SK-N-SH treated with all-trans-retinoic acid at 6 μM for 48 hours (cell line): ENCODE data around the gene TMEM178B.

Experiments
- ATAC-seq: fragments of 200-7000 bp; cut with Tn5 transposase; 3 replicates; pipeline ENCODE4 v1.9.1; 2020; ENCODE audit warnings: mild to moderate bottlenecking, moderate library complexity
- ARNTL ChIP-seq: fragments of 450-650 bp; formaldehyde crosslinking; IDR thresholded peaks from 2 replicates; pipeline ENCODE4 v1.5.0; 2020; ENCODE audit warnings: low read depth, mild to moderate bottlenecking, moderate library complexity, borderline replicate concordance
- CREB5 ChIP-seq: fragments of 250-450 bp; sonication (Bioruptor Pico); IDR thresholded peaks from 2 replicates; pipeline ENCODE4 v1.5.1; 2020; ENCODE audit warnings: low read depth, mild to moderate bottlenecking, moderate library complexity
- CSDC2 ChIP-seq: fragments of 250-450 bp; sonication (Bioruptor Pico); IDR thresholded peaks from 2 replicates; pipeline ENCODE4 v1.5.0; 2020; ENCODE audit warnings: mild to moderate bottlenecking, moderate library complexity
- CSRNP3 ChIP-seq: fragments of 250-450 bp; sonication (Bioruptor Pico); IDR thresholded peaks from 2 replicates; pipeline ENCODE4 v1.5.1; 2021; ENCODE audit warnings: mild to moderate bottlenecking, moderate library complexity
- ESRRG ChIP-seq: fragments of 250-450 bp; sonication (Bioruptor Pico); IDR thresholded peaks from 2 replicates; pipeline ENCODE4 v1.6.1; 2021; ENCODE audit warnings: mild to moderate bottlenecking
- GLIS3 ChIP-seq: fragments of 250-450 bp; sonication (Bioruptor Pico); IDR thresholded peaks from 2 replicates; pipeline ENCODE4 v1.5.0; 2020; ENCODE audit warnings: mild to moderate bottlenecking, moderate library complexity
- ISL1 ChIP-seq: fragments of 250-450 bp; sonication (Bioruptor Pico); IDR thresholded peaks from 2 replicates; pipeline ENCODE4 v2.1.2; 2022; ENCODE audit warnings: mild to moderate bottlenecking, moderate library complexity
- PATZ1 ChIP-seq: fragments of 250-450 bp; sonication (Bioruptor Pico); IDR thresholded peaks from 2 replicates; pipeline ENCODE4 v1.8.0; 2020; ENCODE audit warnings: mild to moderate bottlenecking, moderate library complexity, borderline replicate concordance
- PPARA ChIP-seq: fragments of 250-450 bp; sonication (Bioruptor Pico); IDR thresholded peaks from 2 replicates; pipeline ENCODE4 v1.5.0; 2020; ENCODE audit warnings: mild to moderate bottlenecking, borderline replicate concordance
- RARB ChIP-seq: fragments of 250-450 bp; sonication (Bioruptor Pico); IDR thresholded peaks from 2 replicates; pipeline ENCODE4 v1.8.0; 2021; ENCODE audit warnings: mild to moderate bottlenecking, moderate library complexity
- SNAI2 ChIP-seq: fragments of 250-450 bp; sonication (Bioruptor Pico); IDR thresholded peaks from 2 replicates; pipeline ENCODE4 v1.5.0; 2020; ENCODE audit warnings: mild to moderate bottlenecking, moderate library complexity
- TCF4 ChIP-seq: fragments of 250-450 bp; sonication (Bioruptor Pico); IDR thresholded peaks from 2 replicates; pipeline ENCODE4 v1.8.0; 2021; ENCODE audit warnings: mild to moderate bottlenecking, moderate library complexity, borderline replicate concordance
- TOX ChIP-seq: fragments of 250-450 bp; sonication (Bioruptor Pico); IDR thresholded peaks from 2 replicates; pipeline ENCODE4 v1.8.0; 2021; ENCODE audit warnings: mild to moderate bottlenecking, moderate library complexity, borderline replicate concordance
- ZC3H10 ChIP-seq: fragments of 250-450 bp; sonication (Bioruptor Pico); IDR thresholded peaks from 2 replicates; pipeline ENCODE4 v1.5.1; 2021; ENCODE audit warnings: mild to moderate bottlenecking, moderate library complexity
- ZFP3 ChIP-seq: fragments of 250-450 bp; sonication (Bioruptor Pico); IDR thresholded peaks from 2 replicates; pipeline ENCODE4 v1.5.0; 2020; ENCODE audit warnings: mild to moderate bottlenecking, moderate library complexity
- ZFP30 ChIP-seq: fragments of 450-650 bp; formaldehyde crosslinking; IDR thresholded peaks from 2 replicates; pipeline ENCODE4 v1.5.0; 2022; ENCODE audit warnings: mild to moderate bottlenecking, moderate library complexity
- ZNF565 ChIP-seq: fragments of 450-650 bp; formaldehyde crosslinking; conservative IDR thresholded peaks from 2 replicates; pipeline ENCODE4 v1.5.0; 2020; ENCODE audit warnings: low read depth, mild to moderate bottlenecking, moderate library complexity
- ZNF70 ChIP-seq: fragments of 450-650 bp; formaldehyde crosslinking; IDR thresholded peaks from 2 replicates; pipeline ENCODE4 v1.5.0; 2020; ENCODE audit warnings: mild to moderate bottlenecking, moderate library complexity
- ZNF8 ChIP-seq: fragments of 450-650 bp; formaldehyde crosslinking; IDR thresholded peaks from 2 replicates; pipeline ENCODE4 v1.5.0; 2020; ENCODE audit warnings: mild to moderate bottlenecking, moderate library complexity
- TF ChIP-seq, protein P1 (sequence below): fragments of 250-450 bp; sonication (Bioruptor Pico); IDR thresholded peaks from 2 replicates; pipeline ENCODE4 v1.8.0; 2021; ENCODE audit warnings: low read depth, mild to moderate bottlenecking, moderate library complexity, borderline replicate concordance

Gene TMEM178B

DNA sequence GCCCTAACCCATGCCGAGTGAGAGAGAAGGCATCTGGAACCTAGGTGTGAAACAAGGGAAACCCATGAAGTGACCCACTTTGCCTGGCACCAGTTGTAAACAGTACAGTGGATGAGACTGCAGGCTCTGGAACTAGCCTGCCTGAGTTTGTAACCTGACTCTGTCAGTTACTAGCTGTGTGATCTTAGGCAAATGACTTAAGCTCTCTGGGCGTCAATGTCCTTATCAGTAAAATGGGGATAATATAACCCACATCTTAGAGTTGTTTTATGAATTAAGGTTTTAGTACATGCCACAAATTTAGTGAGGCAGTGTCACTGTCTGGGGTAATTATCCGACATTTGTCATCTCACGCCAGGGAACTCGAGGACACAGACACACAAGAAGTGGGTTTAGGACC is 394.5 kb downstream of the TMEM178B start:
- no peak for ATAC-seq
- TF ChIP-seq, protein P1, sequence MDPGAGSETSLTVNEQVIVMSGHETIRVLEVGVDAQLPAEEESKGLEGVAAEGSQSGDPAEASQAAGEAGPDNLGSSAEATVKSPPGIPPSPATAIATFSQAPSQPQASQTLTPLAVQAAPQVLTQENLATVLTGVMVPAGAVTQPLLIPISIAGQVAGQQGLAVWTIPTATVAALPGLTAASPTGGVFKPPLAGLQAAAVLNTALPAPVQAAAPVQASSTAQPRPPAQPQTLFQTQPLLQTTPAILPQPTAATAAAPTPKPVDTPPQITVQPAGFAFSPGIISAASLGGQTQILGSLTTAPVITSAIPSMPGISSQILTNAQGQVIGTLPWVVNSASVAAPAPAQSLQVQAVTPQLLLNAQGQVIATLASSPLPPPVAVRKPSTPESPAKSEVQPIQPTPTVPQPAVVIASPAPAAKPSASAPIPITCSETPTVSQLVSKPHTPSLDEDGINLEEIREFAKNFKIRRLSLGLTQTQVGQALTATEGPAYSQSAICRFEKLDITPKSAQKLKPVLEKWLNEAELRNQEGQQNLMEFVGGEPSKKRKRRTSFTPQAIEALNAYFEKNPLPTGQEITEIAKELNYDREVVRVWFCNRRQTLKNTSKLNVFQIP (CRISPR knock-in tag), result no peak
- TF ChIP-seq PATZ1 (CRISPR knock-in tag) (no peak), ZNF70 (no peak), CSDC2 (CRISPR knock-in tag) (no peak), GLIS3 (CRISPR knock-in tag) (no peak), PPARA (CRISPR knock-in tag) (no peak), RARB (CRISPR knock-in tag) (no peak), ZFP30 (no peak), CREB5 (CRISPR knock-in tag) (no peak), ZFP3 (CRISPR knock-in tag) (no peak), ARNTL (CRISPR knock-in tag) (no peak), ZC3H10 (CRISPR knock-in tag) (no peak), ZNF565 (CRISPR knock-in tag) (no peak), ESRRG (no peak)

DNA sequence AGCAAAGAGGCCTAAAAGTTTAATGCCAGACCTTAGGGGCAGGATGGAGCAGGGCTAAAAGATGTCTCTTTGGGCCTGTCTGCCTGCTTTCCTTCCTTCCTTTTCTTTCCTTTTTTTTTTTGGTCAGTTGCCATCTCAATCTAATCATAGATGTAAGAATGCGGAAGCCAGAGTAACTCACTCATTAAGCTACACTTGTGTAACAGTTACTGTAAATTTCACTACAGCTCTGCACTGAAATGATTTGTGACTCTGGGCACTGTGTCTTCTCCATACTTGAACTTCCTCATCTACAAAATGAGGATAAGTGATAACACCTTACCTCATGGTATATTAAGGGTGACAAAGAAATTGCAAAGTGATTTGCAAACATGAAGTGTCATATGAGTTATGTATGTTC is 401.8 kb downstream of the TMEM178B start:
- TF ChIP-seq ISL1 (CRISPR knock-in tag) (no peak), PPARA (CRISPR knock-in tag) (no peak), CSRNP3 (CRISPR knock-in tag) (no peak), CSDC2 (CRISPR knock-in tag) (no peak), ZC3H10 (CRISPR knock-in tag) (no peak), ESRRG (no peak), CREB5 (CRISPR knock-in tag) (no peak), PATZ1 (CRISPR knock-in tag) (no peak), ZFP3 (CRISPR knock-in tag) (no peak), TOX (no peak), ZNF8 (no peak), ARNTL (CRISPR knock-in tag) (no peak)
- ATAC-seq, result no peak

GRCh38 chr7:141477865-141478264 is 404.0 kb downstream of the TMEM178B start:
- ATAC-seq, result no peak
- TF ChIP-seq ZNF70 (no peak), TCF4 (no peak), ZFP3 (CRISPR knock-in tag) (no peak), PATZ1 (CRISPR knock-in tag) (no peak), ZNF565 (CRISPR knock-in tag) (no peak), PPARA (CRISPR knock-in tag) (no peak), SNAI2 (CRISPR knock-in tag) (no peak), CSRNP3 (CRISPR knock-in tag) (no peak), ZFP30 (no peak), ARNTL (CRISPR knock-in tag) (no peak), RARB (CRISPR knock-in tag) (no peak), CSDC2 (CRISPR knock-in tag) (no peak), ZNF8 (no peak)
- TF ChIP-seq, protein P1 (CRISPR knock-in tag), result no peak
